ENCODE measurements around the gene CHD3. TPM values are rescaled to one million over a fixed set of nuclear protein-coding genes. Genes with fewer than 3 reads are reported as not detected.

CHD3 gene
- total RNA-seq, 2 donors from 2014 or later: 17.6 to 44.7 TPM

DNA sequence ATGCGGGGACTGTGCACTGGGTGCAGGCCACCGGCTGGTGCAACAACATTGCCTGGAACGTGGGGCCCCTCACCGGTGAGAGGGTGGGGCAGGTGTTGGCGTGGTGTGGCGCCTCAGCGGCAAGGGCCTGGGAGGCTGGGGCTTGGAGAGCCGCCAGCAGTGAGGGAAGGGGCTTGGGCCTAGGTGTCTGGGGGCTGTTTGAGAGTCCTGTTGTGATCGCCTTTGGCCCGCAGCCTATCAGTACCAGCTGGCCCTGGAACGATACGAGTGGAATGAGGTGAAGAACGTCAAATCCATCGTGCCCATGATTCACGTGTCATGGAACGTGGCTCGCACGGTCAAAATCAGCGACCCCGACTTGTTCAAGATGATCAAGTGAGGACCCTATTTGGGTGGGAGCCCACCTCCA, 36.3 kb upstream of the CHD3 start:
- Histone ChIP-seq H3K27me3 (no peaks in the 10 kb centered on the region), H3K27ac (peak overlapping the region in 1 of 2 donors; percentile 57), H3K4me1 (peaks cover 0 to 36% of the 10 kb centered on the region in 2 donors), H3K36me3 (peaks cover 61% of the 10 kb centered on the region), H3K4me3 (peak overlapping the region in 1 of 2 donors; percentile 6), H3K9me3 (no peaks in the 10 kb centered on the region)
- TF ChIP-seq, protein P1, sequence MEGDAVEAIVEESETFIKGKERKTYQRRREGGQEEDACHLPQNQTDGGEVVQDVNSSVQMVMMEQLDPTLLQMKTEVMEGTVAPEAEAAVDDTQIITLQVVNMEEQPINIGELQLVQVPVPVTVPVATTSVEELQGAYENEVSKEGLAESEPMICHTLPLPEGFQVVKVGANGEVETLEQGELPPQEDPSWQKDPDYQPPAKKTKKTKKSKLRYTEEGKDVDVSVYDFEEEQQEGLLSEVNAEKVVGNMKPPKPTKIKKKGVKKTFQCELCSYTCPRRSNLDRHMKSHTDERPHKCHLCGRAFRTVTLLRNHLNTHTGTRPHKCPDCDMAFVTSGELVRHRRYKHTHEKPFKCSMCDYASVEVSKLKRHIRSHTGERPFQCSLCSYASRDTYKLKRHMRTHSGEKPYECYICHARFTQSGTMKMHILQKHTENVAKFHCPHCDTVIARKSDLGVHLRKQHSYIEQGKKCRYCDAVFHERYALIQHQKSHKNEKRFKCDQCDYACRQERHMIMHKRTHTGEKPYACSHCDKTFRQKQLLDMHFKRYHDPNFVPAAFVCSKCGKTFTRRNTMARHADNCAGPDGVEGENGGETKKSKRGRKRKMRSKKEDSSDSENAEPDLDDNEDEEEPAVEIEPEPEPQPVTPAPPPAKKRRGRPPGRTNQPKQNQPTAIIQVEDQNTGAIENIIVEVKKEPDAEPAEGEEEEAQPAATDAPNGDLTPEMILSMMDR (IDR thresholded peaks at IDR 0.05): no peak
- no peak for DNase-seq (ENCODE audit: low spot score)

DNA sequence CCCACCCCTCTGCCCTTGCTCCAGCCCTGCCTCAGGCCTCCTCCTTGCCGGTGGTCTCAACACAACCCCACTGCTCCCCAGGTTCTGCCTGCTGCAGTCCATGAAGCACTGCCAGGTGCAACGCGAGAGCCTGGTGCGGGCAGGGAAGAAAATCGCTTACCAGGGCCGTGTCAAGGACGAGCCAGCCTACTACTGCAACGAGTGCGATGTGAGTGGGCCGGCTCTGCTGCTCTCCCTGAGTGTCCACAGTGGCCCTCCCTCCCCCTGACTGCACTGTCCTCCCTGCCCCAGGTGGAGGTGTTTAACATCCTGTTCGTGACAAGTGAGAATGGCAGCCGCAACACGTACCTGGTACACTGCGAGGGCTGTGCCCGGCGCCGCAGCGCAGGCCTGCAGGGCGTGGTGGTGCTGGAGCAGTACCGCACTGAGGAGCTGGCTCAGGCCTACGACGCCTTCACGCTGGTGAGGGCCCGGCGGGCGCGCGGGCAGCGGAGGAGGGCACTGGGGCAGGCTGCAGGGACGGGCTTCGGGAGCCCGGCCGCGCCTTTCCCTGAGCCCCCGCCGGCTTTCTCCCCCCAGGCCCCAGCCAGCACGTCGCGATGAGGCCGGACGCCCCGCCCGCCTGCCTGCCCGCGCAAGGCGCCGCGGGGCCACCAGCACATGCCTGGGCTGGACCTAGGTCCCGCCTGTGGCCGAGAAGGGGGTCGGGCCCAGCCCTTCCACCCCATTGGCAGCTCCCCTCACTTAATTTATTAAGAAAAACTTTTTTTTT, 35.5 kb upstream of the CHD3 start:
- peaks cover 0 to 37% of the 10 kb centered on the region in 2 donors for H3K4me1 ChIP-seq
- H3K36me3 ChIP-seq: peaks cover 53% of the 10 kb centered on the region
- H3K27ac ChIP-seq: peak overlapping the region in 1 of 2 donors; percentile 90

DNA sequence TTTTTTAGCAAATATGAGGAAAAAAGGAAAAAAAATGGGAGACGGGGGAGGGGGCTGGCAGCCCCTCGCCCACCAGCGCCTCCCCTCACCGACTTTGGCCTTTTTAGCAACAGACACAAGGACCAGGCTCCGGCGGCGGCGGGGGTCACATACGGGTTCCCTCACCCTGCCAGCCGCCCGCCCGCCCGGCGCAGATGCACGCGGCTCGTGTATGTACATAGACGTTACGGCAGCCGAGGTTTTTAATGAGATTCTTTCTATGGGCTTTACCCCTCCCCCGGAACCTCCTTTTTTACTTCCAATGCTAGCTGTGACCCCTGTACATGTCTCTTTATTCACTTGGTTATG, 34.9 kb upstream of the CHD3 start:
- no peak overlapping the region for H3K4me3 ChIP-seq
- no peaks in the 10 kb centered on the region for H3K9me3 ChIP-seq
- TF ChIP-seq, protein P1 (IDR thresholded peaks at IDR 0.05): no peak
- no peaks in the 10 kb centered on the region for H3K27me3 ChIP-seq
- peaks cover 48% of the 10 kb centered on the region for H3K36me3 ChIP-seq
- H3K4me1 ChIP-seq: peaks cover 0 to 43% of the 10 kb centered on the region in 2 donors
- H3K27ac ChIP-seq: peak overlapping the region in 1 of 2 donors; percentile 90
- DNase-seq (ENCODE audit: low spot score): no peak

More for the DNA sequence above, 35.5 kb upstream of the CHD3 start:
- Histone ChIP-seq H3K27me3 (no peaks in the 10 kb centered on the region), H3K4me3 (no peak overlapping the region), H3K9me3 (no peaks in the 10 kb centered on the region)
- TF ChIP-seq, protein P1 (IDR thresholded peaks at IDR 0.05): no peak
- no peak for DNase-seq (ENCODE audit: low spot score)

DNA sequence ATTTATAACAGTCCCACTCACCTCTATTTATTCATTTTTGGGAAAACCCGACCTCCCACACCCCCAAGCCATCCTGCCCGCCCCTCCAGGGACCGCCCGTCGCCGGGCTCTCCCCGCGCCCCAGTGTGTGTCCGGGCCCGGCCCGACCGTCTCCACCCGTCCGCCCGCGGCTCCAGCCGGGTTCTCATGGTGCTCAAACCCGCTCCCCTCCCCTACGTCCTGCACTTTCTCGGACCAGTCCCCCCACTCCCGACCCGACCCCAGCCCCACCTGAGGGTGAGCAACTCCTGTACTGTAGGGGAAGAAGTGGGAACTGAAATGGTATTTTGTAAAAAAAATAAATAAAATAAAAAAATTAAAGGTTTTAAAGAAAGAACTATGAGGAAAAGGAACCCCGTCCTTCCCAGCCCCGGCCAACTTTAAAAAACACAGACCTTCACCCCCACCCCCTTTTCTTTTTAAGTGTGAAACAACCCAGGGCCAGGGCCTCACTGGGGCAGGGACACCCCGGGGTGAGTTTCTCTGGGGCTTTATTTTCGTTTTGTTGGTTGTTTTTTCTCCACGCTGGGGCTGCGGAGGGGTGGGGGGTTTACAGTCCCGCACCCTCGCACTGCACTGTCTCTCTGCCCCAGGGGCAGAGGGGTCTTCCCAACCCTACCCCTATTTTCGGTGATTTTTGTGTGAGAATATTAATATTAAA, 34.4 kb upstream of the CHD3 start:
- Histone ChIP-seq H3K9me3 (no peaks in the 10 kb centered on the region), H3K4me1 (peaks cover 0 to 48% of the 10 kb centered on the region in 2 donors), H3K27me3 (no peaks in the 10 kb centered on the region), H3K27ac (peak overlapping the region; percentile 30 to 90), H3K4me3 (peak overlapping the region; percentile 62 to 64), H3K36me3 (peaks cover 43% of the 10 kb centered on the region)
- TF ChIP-seq, protein P1 (IDR thresholded peaks at IDR 0.05): no peak
- DNase-seq (ENCODE audit: low spot score): no peak

DNA sequence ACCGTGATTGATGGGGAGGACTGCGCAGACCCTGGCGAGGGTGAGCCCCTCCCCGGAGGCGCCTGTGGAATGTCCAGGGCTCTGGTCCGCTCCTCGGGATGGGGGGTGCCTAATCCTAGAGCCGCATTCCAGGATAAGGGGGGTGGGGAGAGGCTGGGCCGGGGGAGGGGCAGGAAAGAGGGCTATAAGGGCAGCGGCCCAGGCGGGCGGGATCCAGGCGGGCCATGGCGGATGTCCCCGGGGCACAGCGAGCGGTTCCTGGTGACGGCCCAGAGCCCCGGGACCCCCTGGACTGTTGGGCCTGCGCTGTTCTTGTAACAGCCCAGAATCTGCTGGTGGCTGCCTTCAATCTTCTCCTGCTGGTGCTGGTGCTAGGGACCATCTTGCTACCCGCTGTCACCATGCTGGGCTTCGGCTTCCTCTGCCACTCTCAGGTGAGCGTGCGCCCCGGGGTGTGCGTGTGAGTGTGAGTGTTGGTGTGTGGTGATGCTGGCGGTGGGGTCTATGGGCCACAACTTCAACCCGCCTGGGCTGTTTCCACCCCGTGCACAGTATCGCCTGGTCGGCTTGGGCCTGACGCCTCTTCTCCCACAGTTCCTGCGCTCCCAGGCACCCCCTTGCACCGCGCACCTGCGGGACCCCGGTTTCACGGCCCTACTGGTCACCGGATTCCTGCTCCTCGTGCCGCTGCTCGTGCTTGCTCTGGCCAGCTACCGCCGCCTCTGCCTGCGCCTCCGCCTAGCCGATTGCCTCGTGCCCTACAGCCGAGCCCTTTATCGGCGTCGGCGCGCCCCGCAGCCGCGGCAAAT, 33.5 kb upstream of the CHD3 start, which contains the start of gene TMEM88:
Gene TMEM88 (plus strand): TSS at position 216 of the 809 bp plus-strand sequence. CDS start 9 bp downstream, at position 225.
- DNase-seq (ENCODE audit: low spot score): no peak
- TF ChIP-seq, protein P1 (IDR thresholded peaks at IDR 0.05): no peak
- Histone ChIP-seq H3K4me1 (peaks cover 0 to 51% of the 10 kb centered on the region in 2 donors), H3K9me3 (no peaks in the 10 kb centered on the region), H3K27me3 (no peaks in the 10 kb centered on the region), H3K4me3 (peak within 1 kb of the TSS; percentile 62 to 64), H3K36me3 (peaks cover 34% of the 10 kb centered on the region), H3K27ac (peak within 1 kb of the TSS; percentile 90 to 98)

Data from right atrium auricular region (tissue), 2 donors.